GM12892 (cell line): ENCODE data around the gene VPS13D.

Experiments
- POLR2A ChIP-seq: IDR thresholded peaks from 2 replicates; pipeline ENCODE4 v1.6.1; 2011; ENCODE audit warnings: low read depth, low read length, control low read depth
- POLR2AphosphoS5 ChIP-seq: IDR thresholded peaks from 2 replicates; pipeline ENCODE4 v1.6.1; 2011; ENCODE audit warnings: low read depth, low read length, control low read depth

GRCh38 chr1:12508849-12509248 is 279.0 kb downstream of the VPS13D start:
- TF ChIP-seq POLR2AphosphoS5, result no peak
- no peak for TF ChIP-seq POLR2A
